Fibroblast of mammary gland (primary cell): ENCODE results near the gene GPR176.
"Not testable (repeated sequence)": the region's sequence is repeated elsewhere in the genome, so short reads cannot be mapped to it uniquely, and the experiment has no call there.

Experiments used
- DNase-seq: peaks from one replicate; pipeline ENCODE4 v3.0.0-alpha.2; 2010; ENCODE audit warnings: low read depth
- H3K4me3 ChIP-seq: 2 replicates; pipeline ENCODE4 v1.5.1; 2011; ENCODE audit warnings: low read depth, mild to moderate bottlenecking, low read length, moderate library complexity; ENCODE audit not compliant: control insufficient read depth
- CTCF ChIP-seq: conservative IDR thresholded peaks from 2 replicates; pipeline ENCODE4 v1.5.1; 2011; ENCODE audit warnings: low read depth, low read length, inconsistent platforms; ENCODE audit not compliant: control insufficient read depth, insufficient read depth

GPR176 gene

DNA sequence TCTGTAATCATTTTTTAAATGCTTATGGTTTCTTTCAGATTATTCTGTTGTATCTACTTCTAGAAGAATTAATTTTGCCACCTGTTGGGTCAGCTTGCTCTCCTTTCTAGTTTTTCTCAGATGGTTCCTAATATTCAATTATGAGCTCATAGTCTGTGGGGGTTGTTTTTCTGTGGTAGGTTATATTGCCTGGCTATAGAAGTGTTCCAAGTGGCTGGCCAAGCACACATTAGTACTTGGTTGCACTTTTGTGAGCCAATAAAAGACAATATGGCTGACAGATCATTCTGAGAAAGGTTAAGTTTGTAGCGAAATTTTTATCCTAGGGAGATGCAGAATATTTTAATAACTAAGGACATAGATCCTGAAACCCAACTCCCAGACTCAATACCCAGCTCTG lies 105.6 kb downstream of the GPR176 start:
- TF ChIP-seq CTCF = no peak
- no peak for DNase-seq

GRCh38 chr15:39812651-39813050 lies 107.4 kb downstream of the GPR176 start:
- not testable (repeated sequence) for DNase-seq, H3K4me3 ChIP-seq

More for the DNA sequence above, 105.6 kb downstream of the GPR176 start:
- H3K4me3 ChIP-seq = no peak overlapping the region

DNA sequence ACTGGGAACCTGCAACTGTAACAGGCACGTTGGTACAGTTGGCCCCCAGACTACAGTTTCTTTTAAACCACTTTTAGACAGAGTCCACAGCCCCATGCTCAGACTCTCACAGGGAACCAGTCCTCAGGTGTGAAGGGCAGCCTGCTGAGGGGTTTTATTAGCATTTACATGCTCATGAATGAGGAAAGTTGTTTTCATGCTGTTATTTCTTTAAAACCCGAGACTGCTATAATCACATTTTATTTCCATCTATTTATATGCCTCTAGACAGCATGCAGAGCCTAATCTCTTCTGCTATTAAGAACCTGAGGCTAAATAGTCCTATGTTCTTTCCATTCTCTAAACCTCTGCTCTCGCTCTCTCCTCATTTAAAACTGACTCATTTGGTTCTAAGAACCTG lies 111.2 kb downstream of the GPR176 start:
- H3K4me3 ChIP-seq = no peak overlapping the region
- DNase-seq = no peak
- TF ChIP-seq CTCF = no peak

- no peak for DNase-seq
- TF ChIP-seq CTCF = no peak
- H3K4me3 ChIP-seq = no peak overlapping the region
These were observed 112.3 kb downstream of the GPR176 start for GRCh38 chr15:39807791-39808190.

DNA sequence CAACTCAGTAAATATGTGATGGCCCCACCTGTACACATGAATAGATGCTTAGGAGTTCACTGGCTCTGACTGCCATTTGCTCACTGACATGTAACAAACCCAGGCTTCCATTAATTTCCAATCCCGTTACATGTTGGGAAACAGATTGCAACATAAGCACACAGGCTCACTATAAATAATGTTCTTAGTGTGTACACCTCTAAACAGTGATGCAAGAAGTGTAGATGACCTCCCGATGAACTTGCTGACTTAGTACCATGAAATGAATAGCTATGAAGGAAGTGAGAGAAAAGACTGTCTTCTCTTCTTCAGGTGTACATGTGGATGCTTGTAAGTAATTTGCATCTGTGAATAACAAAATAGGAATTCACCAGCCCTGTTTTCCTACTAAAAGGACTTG lies 116.0 kb downstream of the GPR176 start:
- H3K4me3 ChIP-seq = no peak overlapping the region
- no peak for TF ChIP-seq CTCF
- DNase-seq = peak; percentile 81

- no peak overlapping the region for H3K4me3 ChIP-seq
- no peak for DNase-seq
- TF ChIP-seq CTCF = no peak
These were observed 117.0 kb downstream of the GPR176 start for GRCh38 chr15:39803016-39803415.

- no peak overlapping the region for H3K4me3 ChIP-seq
- peak; percentile 42 for TF ChIP-seq CTCF
- no peak for DNase-seq
These were observed 118.3 kb downstream of the GPR176 start for GRCh38 chr15:39801641-39802309.
